GM12878 (cell line): Measurements from ENCODE around the gene DISP3. TPM values are rescaled to one million over a fixed set of nuclear protein-coding genes. Genes with fewer than 3 reads are reported as not detected.

Source experiments
- ATAC-seq: fragments of 200-7000 bp; cut with Tn5 transposase; 3 replicates; pipeline ENCODE4 v1.9.1; 2020; ENCODE audit warnings: mild to moderate bottlenecking, moderate library complexity
- BruUV-seq: library from RNA; stranded (reverse); fragments of 400-500 nt; replicated peaks from 2 replicates; lab custom pipeline; 2021; lab: Mats Ljungman, UMichigan
- CTCF ChIA-PET: fragments of 300-600 bp; sonication (Branson Sonifier 250); formaldehyde crosslinking; extraction: SDS; loops from one replicate; lab custom pipeline; 2021; ENCODE audit warnings: inconsistent platforms; lab: Yijun Ruan, JAX
- POLR2A ChIA-PET: fragments of 350-600 bp; formaldehyde crosslinking; extraction: SDS; loops from one replicate; lab custom pipeline; 2021; ENCODE audit warnings: inconsistent platforms; lab: Charles Lee
- RAD21 ChIA-PET: fragments of 300-600 bp; sonication (Branson Sonifier 250); formaldehyde crosslinking; loops from one replicate; lab custom pipeline; 2023; ENCODE audit warnings: antibody characterized with exemption; ENCODE audit not compliant: unreplicated experiment; lab: Charles Lee
- SMC1A ChIA-PET: fragments of 300-600 bp; sonication (Branson Sonifier 250); formaldehyde crosslinking; loops from one replicate; lab custom pipeline; 2023; ENCODE audit not compliant: unreplicated experiment, uncharacterized antibody; lab: Charles Lee
- DNase-seq: peaks from one replicate; pipeline ENCODE4 v3.0.0-alpha.2; 2011; ENCODE audit warnings: low read depth, low spot score
- FAIRE-seq: peaks from 3 replicates; lab custom pipeline; 2011; peaks lifted over from hg19 to GRCh38; lab: Jason Lieb, UNC
- H2AFZ ChIP-seq: 2 replicates; pipeline ENCODE4 v1.6.0; 2011; ENCODE audit warnings: low read depth, low read length, control low read depth; ENCODE audit not compliant: control insufficient read depth
- H3K27ac ChIP-seq: 2 replicates; pipeline ENCODE4 v1.5.1; 2011; ENCODE audit warnings: control low read depth; ENCODE audit not compliant: control insufficient read depth, insufficient read depth
- H3K27me3 ChIP-seq, 2 experiments: replicated peaks in 1 of 2; 2 replicates each; pipeline versions ENCODE4 v1.6.0 to v1.6.1; 2011; ENCODE audit warnings: low read length in 1 of 2; ENCODE audit not compliant: control insufficient read depth in 2 of 2, insufficient read depth in 2 of 2
- H3K36me3 ChIP-seq, 2 experiments: 2 replicates each; pipeline ENCODE4 v1.5.1; 2011; ENCODE audit warnings: low read length in 1 of 2; ENCODE audit not compliant: control insufficient read depth in 2 of 2, insufficient read depth in 2 of 2
- H3K4me1 ChIP-seq: 2 replicates; pipeline ENCODE4 v1.6.1; 2011; ENCODE audit warnings: mild to moderate bottlenecking, low read length, moderate library complexity, mixed read lengths; ENCODE audit not compliant: control insufficient read depth, insufficient read depth
- H3K4me2 ChIP-seq: 2 replicates; pipeline ENCODE4 v1.6.0; 2011; ENCODE audit warnings: control low read depth; ENCODE audit not compliant: control insufficient read depth, insufficient read depth
- H3K4me3 ChIP-seq: fragments of 200-600 bp; sonication (generic); 2 replicates; pipeline ENCODE4 v1.5.1; 2016
- H3K79me2 ChIP-seq: 2 replicates; pipeline ENCODE4 v1.6.0; 2011; ENCODE audit warnings: low read length; ENCODE audit not compliant: control insufficient read depth, insufficient read depth
- H3K9ac ChIP-seq: 2 replicates; pipeline ENCODE4 v1.8.0; 2011; ENCODE audit warnings: low read length, control low read depth, mixed read lengths; ENCODE audit not compliant: control insufficient read depth, insufficient read depth
- H3K9me3 ChIP-seq: replicated peaks from 3 replicates; pipeline ENCODE4 v1.5.1; 2011; ENCODE audit warnings: mild to moderate bottlenecking, low read length; ENCODE audit not compliant: control insufficient read depth, insufficient read depth
- H4K20me1 ChIP-seq: 2 replicates; pipeline ENCODE4 v1.6.0; 2011; ENCODE audit not compliant: control insufficient read depth, insufficient read depth
- ASH2L ChIP-seq: fragments of 300-600, 200-600 bp; sonication (generic); IDR thresholded peaks from 2 replicates; pipeline ENCODE4 v1.6.1; 2017; ENCODE audit warnings: low read depth, mild to moderate bottlenecking, borderline replicate concordance
- CBX5 ChIP-seq: sonication (generic); IDR thresholded peaks from 2 replicates; pipeline ENCODE4 v1.6.1; 2016; ENCODE audit warnings: low read depth, moderate library complexity, mild to moderate bottlenecking, inconsistent platforms
- E2F8 ChIP-seq: fragments of 450-650 bp; IDR thresholded peaks from 2 replicates; pipeline ENCODE4 v1.6.1; 2018; ENCODE audit warnings: mild to moderate bottlenecking, low read depth, moderate library complexity; ENCODE audit not compliant: partially characterized antibody
- EZH2 ChIP-seq: IDR thresholded peaks from 2 replicates; pipeline ENCODE4 v1.6.1; 2012; ENCODE audit warnings: low read depth, mild to moderate bottlenecking, control low read depth, inconsistent platforms, low read length, borderline replicate concordance; ENCODE audit not compliant: control insufficient read depth
- KDM1A ChIP-seq: fragments of 200-600 bp; sonication (generic); IDR thresholded peaks from 2 replicates; pipeline ENCODE4 v1.6.1; 2016; ENCODE audit warnings: borderline replicate concordance
- MTA2 ChIP-seq: fragments of 450-650 bp; IDR thresholded peaks from 2 replicates; pipeline ENCODE4 v1.6.1; 2016; ENCODE audit warnings: low read depth, mild to moderate bottlenecking, moderate library complexity
- RUNX3 ChIP-seq: IDR thresholded peaks from 2 replicates; pipeline ENCODE4 v1.6.1; 2012; ENCODE audit warnings: low read length, inconsistent platforms
- SREBF2 ChIP-seq: IDR thresholded peaks from 2 replicates; pipeline ENCODE4 v1.6.1; 2012; ENCODE audit warnings: mild to moderate bottlenecking, low read length
- STAT3 ChIP-seq: IDR thresholded peaks from 2 replicates; pipeline ENCODE4 v1.6.1; 2011; ENCODE audit warnings: low read depth, low read length, improper control_type of control experiment
- WGBS: methylation state at CpG from one replicate; pipeline ENCODE4 v1.1.6; 2016; ENCODE audit warnings: low lambda C conversion rate; ENCODE audit not compliant: insufficient replicate concordance, insufficient coverage; ENCODE audit errors: missing lambda C conversion rate; 5-methylcytosine and 5-hydroxymethylcytosine counted together
- in situ Hi-C: fragments of 300-500 bp; cut with MboI; formaldehyde crosslinking; loops from 9 replicates; pipeline ENCODE4 v1.14.3; 2018; ENCODE audit warnings: mixed read lengths
- intact Hi-C: fragments of 100-400 bp; cut with micrococcal nuclease; formaldehyde crosslinking; loops from one replicate; pipeline ENCODE4 v1.14.2; 2022; ENCODE audit not compliant: unreplicated experiment
- polyA plus RNA-seq, 11 experiments: library from polyadenylated mRNA; depleted of rRNA in 4 of 11; unstranded in 6 of 11; stranded (reverse) in 5 of 11; fragments of >200 nt; fragmentation: Nextera tagmentation in 4 of 11; fragmentation: Illumina TruSeq in 1 of 11; extraction: Ambion mirVana in 4 of 11; extraction: Trizol in 1 of 11; gene quantifications; 1 replicate in 1 of 11; 2 replicates in 10 of 11; pipeline versions ENCODE4 v1.2.1 to v1.2.3, GENCODE V29; 2011 to 2016; ENCODE audit warnings: inconsistent platforms in 2 of 11, missing spikeins in 2 of 11, low read depth in 1 of 11
- total RNA-seq, 4 experiments: library from RNA; depleted of rRNA in 3 of 4; stranded (reverse); fragments of >200 nt in 3 of 4; fragmentation: Illumina TruSeq in 1 of 4; extraction: Trizol in 1 of 4; gene quantifications; 2 replicates each; pipeline versions ENCODE4 v1.2.1 to v1.2.3, GENCODE V29; 2013 to 2021
- TF ChIP-seq, protein P1 (sequence below): fragments of 450-650 bp; IDR thresholded peaks from 2 replicates; pipeline ENCODE4 v1.6.1; 2017; ENCODE audit warnings: mild to moderate bottlenecking, moderate library complexity

Gene DISP3
- total and polyA plus RNA-seq, 10 of the 15 experiments (the other 5 are each of a cell fraction or from before 2014, with no cell fraction given) = under 0.01 to 0.18 (median 0.09) TPM; not detected in 2

DNA sequence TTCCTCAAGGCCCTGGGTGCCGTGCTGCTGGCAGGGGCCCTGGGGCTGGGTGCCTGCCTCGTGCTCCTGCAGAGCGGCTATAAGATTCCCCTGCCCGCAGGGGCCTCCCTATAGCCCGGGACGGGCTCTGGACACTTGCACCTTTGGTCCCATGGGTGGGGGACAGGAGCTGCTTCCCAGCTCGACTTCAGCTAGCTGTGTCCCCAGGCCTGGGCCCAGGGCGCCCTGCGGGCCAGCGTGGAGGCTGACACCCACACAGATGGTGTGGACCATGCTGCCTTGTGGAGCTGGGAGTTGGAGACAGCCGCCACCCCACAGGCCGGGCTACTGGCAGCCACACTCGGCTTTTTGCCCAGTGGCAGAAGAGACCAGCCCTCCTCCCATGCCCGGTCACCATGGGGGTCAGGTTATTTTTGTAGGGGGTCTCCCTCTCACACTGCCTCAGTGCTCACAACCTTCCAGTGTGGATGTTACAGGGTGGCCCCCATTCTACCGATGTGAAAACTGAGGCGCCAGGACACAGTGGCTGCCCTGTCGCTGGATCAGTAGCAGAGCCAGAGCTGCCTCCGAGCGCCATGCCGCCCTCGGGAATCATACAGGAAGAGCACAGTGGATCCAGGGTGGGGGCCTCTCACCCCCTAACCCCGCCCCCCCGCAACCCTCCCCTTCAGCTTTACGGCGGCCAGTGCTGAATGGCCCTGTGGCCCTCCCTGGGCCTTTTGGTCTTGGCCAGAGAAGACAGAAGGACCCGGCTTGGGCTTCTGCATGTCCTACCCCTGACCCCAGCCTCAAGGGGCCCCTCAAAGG, 57.8 kb downstream of the DISP3 start:
- FAIRE-seq = no peak
- in situ Hi-C loops = no loop called here

More for the DNA sequence above, 57.8 kb downstream of the DISP3 start:
- DNase-seq (no peak), ATAC-seq (no peak)
- BruUV-seq = no TSS peak
- SMC1A ChIA-PET = no interaction called here
- CTCF ChIA-PET = interaction anchor here (0.6 kb wide), 1 partner anchor 600 kb away, joined by 3 read pairs; no protein-coding TSS in a partner anchor
- 29% methylated on average over 21 of the region's 26 CpGs for WGBS
- POLR2A ChIA-PET = no interaction called here
- intact Hi-C loops = no loop called here
- Histone ChIP-seq H3K4me1 (no peaks in the 10 kb centered on the region), H3K36me3 (no peaks in the 10 kb centered on the region), H3K4me3 (no peak overlapping the region), H3K27ac (no peak overlapping the region), H3K27me3 (peaks cover 0 to 2% of the 10 kb centered on the region in 2 experiments; a peak in 1 of 4 replicates), H3K9me3 (no peaks in the 10 kb centered on the region), H3K9ac (no peak overlapping the region), H3K4me2 (no peak overlapping the region), H4K20me1 (no peaks in the 10 kb centered on the region), H2AFZ (no peak overlapping the region), H3K79me2 (no peaks in the 10 kb centered on the region)
- RAD21 ChIA-PET = no interaction called here
- TF ChIP-seq RUNX3 (no peak), ASH2L (no peak), CBX5 (no peak), SREBF2 (no peak), STAT3 (no peak), EZH2 (no peak), MTA2 (no peak), KDM1A (no peak), E2F8 (no peak)
- TF ChIP-seq, protein P1, sequence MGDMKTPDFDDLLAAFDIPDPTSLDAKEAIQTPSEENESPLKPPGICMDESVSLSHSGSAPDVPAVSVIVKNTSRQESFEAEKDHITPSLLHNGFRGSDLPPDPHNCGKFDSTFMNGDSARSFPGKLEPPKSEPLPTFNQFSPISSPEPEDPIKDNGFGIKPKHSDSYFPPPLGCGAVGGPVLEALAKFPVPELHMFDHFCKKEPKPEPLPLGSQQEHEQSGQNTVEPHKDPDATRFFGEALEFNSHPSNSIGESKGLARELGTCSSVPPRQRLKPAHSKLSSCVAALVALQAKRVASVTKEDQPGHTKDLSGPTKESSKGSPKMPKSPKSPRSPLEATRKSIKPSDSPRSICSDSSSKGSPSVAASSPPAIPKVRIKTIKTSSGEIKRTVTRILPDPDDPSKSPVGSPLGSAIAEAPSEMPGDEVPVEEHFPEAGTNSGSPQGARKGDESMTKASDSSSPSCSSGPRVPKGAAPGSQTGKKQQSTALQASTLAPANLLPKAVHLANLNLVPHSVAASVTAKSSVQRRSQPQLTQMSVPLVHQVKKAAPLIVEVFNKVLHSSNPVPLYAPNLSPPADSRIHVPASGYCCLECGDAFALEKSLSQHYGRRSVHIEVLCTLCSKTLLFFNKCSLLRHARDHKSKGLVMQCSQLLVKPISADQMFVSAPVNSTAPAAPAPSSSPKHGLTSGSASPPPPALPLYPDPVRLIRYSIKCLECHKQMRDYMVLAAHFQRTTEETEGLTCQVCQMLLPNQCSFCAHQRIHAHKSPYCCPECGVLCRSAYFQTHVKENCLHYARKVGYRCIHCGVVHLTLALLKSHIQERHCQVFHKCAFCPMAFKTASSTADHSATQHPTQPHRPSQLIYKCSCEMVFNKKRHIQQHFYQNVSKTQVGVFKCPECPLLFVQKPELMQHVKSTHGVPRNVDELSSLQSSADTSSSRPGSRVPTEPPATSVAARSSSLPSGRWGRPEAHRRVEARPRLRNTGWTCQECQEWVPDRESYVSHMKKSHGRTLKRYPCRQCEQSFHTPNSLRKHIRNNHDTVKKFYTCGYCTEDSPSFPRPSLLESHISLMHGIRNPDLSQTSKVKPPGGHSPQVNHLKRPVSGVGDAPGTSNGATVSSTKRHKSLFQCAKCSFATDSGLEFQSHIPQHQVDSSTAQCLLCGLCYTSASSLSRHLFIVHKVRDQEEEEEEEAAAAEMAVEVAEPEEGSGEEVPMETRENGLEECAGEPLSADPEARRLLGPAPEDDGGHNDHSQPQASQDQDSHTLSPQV = no peak
